ENCODE results near the gene BPI.

GRCh38 chr20:38317422-38317821, 13.5 kb downstream of the BPI start:
- TF ChIP-seq POLR2AphosphoS5 (IDR thresholded peaks at IDR 0.05) (no peak), CTCF (IDR thresholded peaks at IDR 0.05) (no peak)
